H9 (cell line): ENCODE results near the gene SLC4A5. TPM values are rescaled to one million over a fixed set of nuclear protein-coding genes. Genes with fewer than 3 reads are reported as not detected.

Experiments used
- DNase-seq: peaks from one replicate; pipeline ENCODE4 v3.0.0-alpha.2; 2017
- H2AFZ ChIP-seq: one replicate; pipeline ENCODE4 v1.6.1; 2013; ENCODE audit warnings: mild to moderate bottlenecking, low read length, control low read depth, moderate library complexity
- H2AK5ac ChIP-seq: 2 replicates; pipeline ENCODE4 v1.6.1; 2013; ENCODE audit warnings: low read length, control low read depth, mixed read lengths; ENCODE audit not compliant: insufficient read length
- H2BK120ac ChIP-seq: one replicate; pipeline ENCODE4 v1.6.1; 2013; ENCODE audit warnings: low read depth, mild to moderate bottlenecking, low read length, control low read depth, inconsistent platforms; ENCODE audit not compliant: poor library complexity, severe bottlenecking
- H2BK12ac ChIP-seq: 2 replicates; pipeline ENCODE4 v1.6.1; 2013; ENCODE audit warnings: low read length, control low read depth, mixed read lengths, low read depth; ENCODE audit not compliant: insufficient read length
- H2BK15ac ChIP-seq: 2 replicates; pipeline ENCODE4 v1.6.1; 2013; ENCODE audit warnings: low read depth, low read length, control low read depth
- H2BK20ac ChIP-seq: one replicate; pipeline ENCODE4 v1.6.1; 2013; ENCODE audit warnings: low read depth, mild to moderate bottlenecking, low read length, control low read depth, inconsistent platforms; ENCODE audit not compliant: poor library complexity, severe bottlenecking
- H2BK5ac ChIP-seq: 2 replicates; pipeline ENCODE4 v1.6.1; 2013; ENCODE audit warnings: low read length, control low read depth, mixed read lengths; ENCODE audit not compliant: insufficient read length
- H3K14ac ChIP-seq: 2 replicates; pipeline ENCODE4 v1.6.1; 2013; ENCODE audit warnings: low read length, control low read depth; ENCODE audit not compliant: insufficient read depth
- H3K18ac ChIP-seq: 2 replicates; pipeline ENCODE4 v1.6.1; 2013; ENCODE audit warnings: low read depth, mild to moderate bottlenecking, mixed read lengths, low read length, control low read depth; ENCODE audit not compliant: insufficient read length
- H3K23ac ChIP-seq: 2 replicates; pipeline ENCODE4 v1.6.1; 2013; ENCODE audit warnings: low read length, control low read depth, mixed read lengths, low read depth; ENCODE audit not compliant: insufficient read length
- H3K23me2 ChIP-seq: 2 replicates; pipeline ENCODE4 v1.6.1; 2013; ENCODE audit warnings: low read depth, mild to moderate bottlenecking, mixed read lengths, low read length, control low read depth; ENCODE audit not compliant: insufficient read length, poor library complexity, severe bottlenecking
- H3K27ac ChIP-seq: 2 replicates; pipeline ENCODE4 v1.5.1; 2013; ENCODE audit warnings: low read length, control low read depth, mixed read lengths, low read depth; ENCODE audit not compliant: insufficient read length
- H3K27me3 ChIP-seq: 2 replicates; pipeline ENCODE4 v1.6.1; 2013; ENCODE audit warnings: low read length, control low read depth, inconsistent platforms; ENCODE audit not compliant: insufficient read depth
- H3K4ac ChIP-seq: 2 replicates; pipeline ENCODE4 v1.6.1; 2013; ENCODE audit warnings: low read depth, mild to moderate bottlenecking, control low read depth, inconsistent platforms, low read length, moderate library complexity
- H3K4me1 ChIP-seq: 2 replicates; pipeline ENCODE4 v1.6.1; 2013; ENCODE audit warnings: low read length, control low read depth, inconsistent platforms; ENCODE audit not compliant: insufficient read depth
- H3K4me2 ChIP-seq: 2 replicates; pipeline ENCODE4 v1.6.1; 2013; ENCODE audit warnings: low read length, control low read depth, mixed read lengths; ENCODE audit not compliant: insufficient read length, insufficient read depth
- H3K56ac ChIP-seq: 2 replicates; pipeline ENCODE4 v1.6.1; 2013; ENCODE audit warnings: low read depth, mild to moderate bottlenecking, mixed read lengths, low read length, control low read depth; ENCODE audit not compliant: insufficient read length
- H3K79me1 ChIP-seq: 2 replicates; pipeline ENCODE4 v1.6.1; 2013; ENCODE audit warnings: low read depth, mild to moderate bottlenecking, moderate library complexity, low read length, control low read depth, inconsistent platforms; ENCODE audit not compliant: insufficient read depth, poor library complexity, severe bottlenecking
- H3K79me2 ChIP-seq: 2 replicates; pipeline ENCODE4 v1.6.1; 2013; ENCODE audit warnings: low read length, control low read depth, inconsistent platforms; ENCODE audit not compliant: insufficient read depth
- H3K9ac ChIP-seq: 2 replicates; pipeline ENCODE4 v1.6.1; 2013; ENCODE audit warnings: low read length, control low read depth, mixed read lengths; ENCODE audit not compliant: insufficient read length; ENCODE audit errors: extremely low read depth
- H3K9me3 ChIP-seq: one replicate; pipeline ENCODE4 v1.6.1; 2013; ENCODE audit warnings: low read depth, low read length, inconsistent platforms; ENCODE audit not compliant: control insufficient read depth
- H3T11ph ChIP-seq: one replicate; pipeline ENCODE4 v1.6.1; 2013; ENCODE audit warnings: mild to moderate bottlenecking, low read length, control low read depth, inconsistent platforms
- H4K20me1 ChIP-seq: one replicate; pipeline ENCODE4 v1.6.1; 2013; ENCODE audit not compliant: control insufficient read depth, insufficient read length, insufficient read depth
- H4K5ac ChIP-seq: 2 replicates; pipeline ENCODE4 v1.6.1; 2013; ENCODE audit warnings: low read depth, mild to moderate bottlenecking, mixed read lengths, low read length, control low read depth; ENCODE audit not compliant: insufficient read length
- H4K8ac ChIP-seq: replicated peaks from 2 replicates; pipeline ENCODE4 v1.6.1; 2013; ENCODE audit warnings: low read length, control low read depth, mixed read lengths, low read depth; ENCODE audit not compliant: insufficient read length
- H4K91ac ChIP-seq: 2 replicates; pipeline ENCODE4 v1.6.1; 2013; ENCODE audit warnings: low read depth, mild to moderate bottlenecking, moderate library complexity, mixed read lengths, low read length, control low read depth; ENCODE audit not compliant: insufficient read length
- H3K27ac Mint-ChIP-seq, 3 experiments: 2 replicates in 2 of 3; 3 replicates in 1 of 3; pipeline ENCODE4 v1.8.0; 2020 to 2021; ENCODE audit warnings: mixed read lengths in 3 of 3, mild to moderate bottlenecking in 1 of 3, moderate library complexity in 1 of 3
- H3K27me3 Mint-ChIP-seq: 2 replicates; pipeline ENCODE4 v1.8.0; 2021; ENCODE audit warnings: low read depth, mild to moderate bottlenecking, moderate library complexity, mixed read lengths
- H3K36me3 Mint-ChIP-seq, 3 experiments: 2 replicates in 2 of 3; 3 replicates in 1 of 3; pipeline ENCODE4 v1.8.0; 2020 to 2021; ENCODE audit warnings: low read depth in 3 of 3, mixed read lengths in 3 of 3; ENCODE audit not compliant: insufficient read depth in 1 of 3
- H3K4me1 Mint-ChIP-seq, 2 experiments: 2 replicates each; pipeline ENCODE4 v1.8.0; 2020; ENCODE audit warnings: mixed read lengths in 2 of 2
- H3K4me3 Mint-ChIP-seq, 2 experiments: 2 replicates in 1 of 2; 3 replicates in 1 of 2; pipeline ENCODE4 v1.8.0; 2020 to 2021; ENCODE audit warnings: mild to moderate bottlenecking in 2 of 2, mixed read lengths in 2 of 2, moderate library complexity in 1 of 2
- H3K9me3 Mint-ChIP-seq, 2 experiments: 2 replicates in 1 of 2; 3 replicates in 1 of 2; pipeline ENCODE4 v1.8.0; 2020; ENCODE audit warnings: mild to moderate bottlenecking in 2 of 2, mixed read lengths in 2 of 2, moderate library complexity in 1 of 2
- CTCF ChIP-seq: fragments of 200-600 bp; sonication (generic); conservative IDR thresholded peaks from 3 replicates; pipeline ENCODE4 v1.8.0; 2021; ENCODE audit warnings: antibody characterized with exemption, mild to moderate bottlenecking
- WGBS: extraction: QIAGEN DNeasy Blood & Tissue Kit; methylation state at CpG from one replicate; pipeline ENCODE4 v1.1.7; 2013; ENCODE audit warnings: missing lambda C conversion rate, low lambda C conversion rate, mixed read lengths; ENCODE audit not compliant: insufficient read length; ENCODE audit errors: extremely low coverage; 5-methylcytosine and 5-hydroxymethylcytosine counted together
- total RNA-seq: library from RNA; stranded (reverse); gene quantifications from 2 replicates; pipeline ENCODE4 v1.2.1, GENCODE V29; 2021

SLC4A5 gene
- total RNA-seq, 1 experiment from 2014 or later, result 0.50 TPM

GRCh38 chr2:74238879-74239278 lies 104.3 kb downstream of the SLC4A5 start:
- Histone ChIP-seq H2AFZ (no peak overlapping the region), H3K27me3 (no peaks in the 10 kb centered on the region), H3K56ac (no peak overlapping the region), H3K23me2 (no peaks in the 10 kb centered on the region), H3K9ac (no peak overlapping the region), H3K9me3 (no peaks in the 10 kb centered on the region), H4K8ac (no peak overlapping the region), H3K79me2 (no peaks in the 10 kb centered on the region), H3K4ac (no peak overlapping the region), H3T11ph (no peak overlapping the region), H3K4me2 (no peak overlapping the region), H4K91ac (no peak overlapping the region), H2AK5ac (no peak overlapping the region), H3K4me1 (no peaks in the 10 kb centered on the region; the same call in 1 of the 2 replicates), H2BK12ac (no peak overlapping the region), H4K20me1 (no peaks in the 10 kb centered on the region), H3K27ac (no peak overlapping the region), H4K5ac (no peak overlapping the region), H3K23ac (no peak overlapping the region), H3K18ac (no peak overlapping the region), H2BK5ac (no peak overlapping the region), H2BK15ac (no peak overlapping the region), H2BK20ac (no peak overlapping the region), H3K79me1 (no peaks in the 10 kb centered on the region), H3K14ac (no peak overlapping the region), H2BK120ac (no peak overlapping the region)
- H3K27ac Mint-ChIP-seq, result no peak overlapping the region
- no peak for TF ChIP-seq CTCF
- 0 out of 4 replicates have a peak, but pooled peaks cover 0 to under 1% of the 10 kb centered on the region in 2 experiments for H3K4me1 Mint-ChIP-seq
- H3K4me3 Mint-ChIP-seq, result no peak overlapping the region
- DNase-seq, result no peak
- H3K36me3 Mint-ChIP-seq, result no peaks in the 10 kb centered on the region
- H3K9me3 Mint-ChIP-seq, result no peaks in the 10 kb centered on the region
- no CpG with 5 or more reads among the region's 2 CpGs for WGBS
- peaks cover 4% of the 10 kb centered on the region for H3K27me3 Mint-ChIP-seq
